GM23338 (cell line): ENCODE results near the gene TNS4.

Experiments
- CTCF ChIP-seq, 2 experiments: fragments of 200-600 bp in 1 of 2; sonication (generic) in 1 of 2; conservative IDR thresholded peaks; 2 replicates each; pipeline versions ENCODE4 v1.5.1 to v1.6.1; 2016 to 2017; ENCODE audit warnings: antibody characterized with exemption in 2 of 2, low read depth in 2 of 2, mild to moderate bottlenecking in 2 of 2, moderate library complexity in 1 of 2
- EZH2 ChIP-seq: fragments of 200-600 bp; sonication (generic); IDR thresholded peaks from one replicate; pipeline ENCODE4 v1.8.0; 2017; ENCODE audit warnings: antibody characterized with exemption, mild to moderate bottlenecking, low read depth; ENCODE audit not compliant: unreplicated experiment
- EZH2phosphoT487 ChIP-seq: fragments of 200-600 bp; sonication (generic); IDR thresholded peaks from one replicate; pipeline ENCODE4 v1.8.1; 2018; ENCODE audit warnings: antibody characterized with exemption; ENCODE audit not compliant: unreplicated experiment
- POLR2AphosphoS5 ChIP-seq: IDR thresholded peaks from 2 replicates; pipeline ENCODE4 v1.6.1; 2016; ENCODE audit warnings: antibody characterized with exemption, low read depth
- REST ChIP-seq: IDR thresholded peaks from one replicate; pipeline ENCODE4 v1.6.1; 2018; ENCODE audit warnings: antibody characterized with exemption; ENCODE audit not compliant: unreplicated experiment

GRCh38 chr17:40436636-40437035, 64.8 kb downstream of the TNS4 start:
- TF ChIP-seq CTCF (conservative IDR thresholded peaks at IDR 0.05; ENCODE audit: low read depth in 2 of 2) (no peak), EZH2 (no peak), REST (no peak), POLR2AphosphoS5 (no peak), EZH2phosphoT487 (no peak)
